ENCODE results near the gene GABARAP.
"Not testable (repeated sequence)": the region's sequence is repeated elsewhere in the genome, so short reads cannot be mapped to it uniquely, and the experiment has no call there.

Gene GABARAP

GRCh38 chr17:7260651-7261378 is 18.6 kb upstream of the GABARAP start:
- DNase-seq (ENCODE audit: low read depth) = no peak

GRCh38 chr17:7260151-7260550 is 17.9 kb upstream of the GABARAP start:
- no peak for DNase-seq (ENCODE audit: low read depth)

- no peak for DNase-seq (ENCODE audit: low read depth)
Observed at GRCh38 chr17:7259555-7259889, 17.3 kb upstream of the GABARAP start.

- no peak for DNase-seq (ENCODE audit: low read depth)
Observed at GRCh38 chr17:7258731-7259554, 16.7 kb upstream of the GABARAP start.

GRCh38 chr17:7256766-7257456 is 14.7 kb upstream of the GABARAP start:
- no peak for DNase-seq (ENCODE audit: low read depth)

- DNase-seq (ENCODE audit: low read depth) = no peak
Observed at GRCh38 chr17:7254511-7254910, 12.3 kb upstream of the GABARAP start.

- no peak for DNase-seq (ENCODE audit: low read depth)
Observed at GRCh38 chr17:7253082-7253481, 10.8 kb upstream of the GABARAP start.

- peak; percentile 99 for DNase-seq (ENCODE audit: low read depth)
Observed at GRCh38 chr17:7252176-7253043, 10.2 kb upstream of the GABARAP start, which contains the start of gene ELP5. ELP5 (plus strand) TSS chr17:7252215; CDS start chr17:7252551, 336 bp downstream.

GRCh38 chr17:7251661-7252175 is 9.5 kb upstream of the GABARAP start, which contains the start of gene CTDNEP1:
CTDNEP1 (minus strand) TSS chr17:7251734; CDS start chr17:7251296, 438 bp downstream.
- peak; percentile 67 for DNase-seq (ENCODE audit: low read depth)

GRCh38 chr17:7250695-7251627 is 8.7 kb upstream of the GABARAP start:
- no peak for DNase-seq (ENCODE audit: low read depth)

- DNase-seq (ENCODE audit: low read depth) = no peak
Observed at GRCh38 chr17:7249830-7250229, 7.6 kb upstream of the GABARAP start.

- DNase-seq (ENCODE audit: low read depth) = no peak
Observed at GRCh38 chr17:7249214-7249613, 7.0 kb upstream of the GABARAP start.

- DNase-seq (ENCODE audit: low read depth) = no peak
Observed at GRCh38 chr17:7248796-7249195, 6.5 kb upstream of the GABARAP start.

GRCh38 chr17:7246779-7247178 is 4.5 kb upstream of the GABARAP start:
- no peak for DNase-seq (ENCODE audit: low read depth)

GRCh38 chr17:7243838-7244237 is 1.6 kb upstream of the GABARAP start:
- not testable (repeated sequence) for DNase-seq (ENCODE audit: low read depth)

GRCh38 chr17:7243453-7243729 is 1.1 kb upstream of the GABARAP start:
- no peak for DNase-seq (ENCODE audit: low read depth)

GRCh38 chr17:7242717-7243452 is 636 bp upstream of the GABARAP start:
- DNase-seq (ENCODE audit: low read depth) = peak; percentile 93

GRCh38 chr17:7241090-7241733 is 1.0 kb downstream of the GABARAP start:
- no peak for DNase-seq (ENCODE audit: low read depth)

GRCh38 chr17:7240375-7240774 is 1.9 kb downstream of the GABARAP start:
- no peak for DNase-seq (ENCODE audit: low read depth)

Data from activated T-cell treated with anti-CD3 and anti-CD28 coated beads for 1 hour (primary cell).